GM23248 (cell line): ENCODE measurements around the gene THOC7. TPM values are rescaled to one million over a fixed set of nuclear protein-coding genes. Genes with fewer than 3 reads are reported as not detected.

ENCODE experiments used
- DNase-seq: peaks from one replicate; pipeline ENCODE4 v3.0.0-alpha.2; 2015
- H2AFZ ChIP-seq: fragments of 200-600 bp; sonication (generic); 2 replicates; pipeline ENCODE4 v1.6.1; 2016; ENCODE audit warnings: antibody characterized with exemption
- H3F3A ChIP-seq: fragments of 200-600 bp; sonication (generic); 2 replicates; pipeline ENCODE4 v1.6.1; 2016; ENCODE audit warnings: mild to moderate bottlenecking, antibody characterized with exemption, mixed run types; ENCODE audit not compliant: insufficient read depth
- H3K27ac ChIP-seq: fragments of 200-600 bp; sonication (generic); 2 replicates; pipeline ENCODE4 v1.5.1; 2016; ENCODE audit warnings: mild to moderate bottlenecking
- H3K27me3 ChIP-seq: fragments of 200-600 bp; sonication (generic); replicated peaks from 2 replicates; pipeline ENCODE4 v1.6.1; 2016; ENCODE audit warnings: mild to moderate bottlenecking; ENCODE audit not compliant: insufficient read depth
- H3K36me3 ChIP-seq: fragments of 200-600 bp; sonication (generic); 2 replicates; pipeline ENCODE4 v1.6.1; 2016; ENCODE audit warnings: low read depth, mild to moderate bottlenecking
- H3K4me1 ChIP-seq: fragments of 200-600 bp; sonication (generic); 2 replicates; pipeline ENCODE4 v1.6.1; 2016; ENCODE audit warnings: mild to moderate bottlenecking; ENCODE audit not compliant: insufficient read depth
- H3K4me2 ChIP-seq: fragments of 200-600 bp; sonication (generic); one replicate; pipeline ENCODE4 v1.6.1; 2016; ENCODE audit warnings: mild to moderate bottlenecking; ENCODE audit not compliant: unreplicated experiment
- H3K4me3 ChIP-seq: fragments of 200-600 bp; sonication (generic); 2 replicates; pipeline ENCODE4 v1.5.1; 2016; ENCODE audit warnings: mild to moderate bottlenecking
- H3K79me2 ChIP-seq: fragments of 200-600 bp; sonication (generic); 2 replicates; pipeline ENCODE4 v1.6.1; 2016; ENCODE audit warnings: mild to moderate bottlenecking; ENCODE audit not compliant: insufficient read depth
- H3K9ac ChIP-seq: fragments of 200-600 bp; sonication (generic); 2 replicates; pipeline ENCODE4 v1.6.1; 2016; ENCODE audit warnings: mild to moderate bottlenecking
- H3K9me2 ChIP-seq: fragments of 200-600 bp; sonication (generic); 2 replicates; pipeline ENCODE4 v1.6.1; 2016; ENCODE audit warnings: mixed run types, mild to moderate bottlenecking, moderate library complexity; ENCODE audit not compliant: insufficient read depth
- H3K9me3 ChIP-seq: fragments of 200-600 bp; sonication (generic); one replicate; pipeline ENCODE4 v1.6.1; 2017; ENCODE audit warnings: low read depth
- H4K20me1 ChIP-seq: fragments of 200-600 bp; sonication (generic); 2 replicates; pipeline ENCODE4 v1.6.0; 2016; ENCODE audit not compliant: insufficient read depth
- EZH2 ChIP-seq: fragments of 200-600 bp; sonication (generic); IDR thresholded peaks from 2 replicates; pipeline ENCODE4 v1.6.1; 2018; ENCODE audit warnings: antibody characterized with exemption, mild to moderate bottlenecking; ENCODE audit not compliant: insufficient read depth, poor library complexity, severe bottlenecking
- EZH2phosphoT487 ChIP-seq: fragments of 200-600 bp; sonication (generic); IDR thresholded peaks from 2 replicates; pipeline ENCODE4 v1.6.1; 2018; ENCODE audit warnings: antibody characterized with exemption, moderate library complexity, mild to moderate bottlenecking, low read depth; ENCODE audit not compliant: insufficient read depth
- WGBS, 2 experiments: methylation state at CpG; one replicate each; pipeline ENCODE4 v1.1.6; 2015 to 2017; ENCODE audit warnings: low lambda C conversion rate in 2 of 2, low coverage in 1 of 2; ENCODE audit errors: missing lambda C conversion rate in 2 of 2; 5-methylcytosine and 5-hydroxymethylcytosine counted together
- in situ Hi-C: fragments of 300-500 bp; cut with MboI; formaldehyde crosslinking; loops from 2 replicates; pipeline ENCODE4 v1.15.0; 2020
- polyA plus RNA-seq: library from polyadenylated mRNA; unstranded; fragments of >200 nt; fragmentation: Nextera tagmentation; extraction: Ambion mirVana; gene quantifications from 2 replicates; pipeline ENCODE4 v1.2.1, GENCODE V29; 2016
- total RNA-seq: library from RNA; depleted of rRNA; stranded (reverse); fragments of >200 nt; shearing (Covaris generic); gene quantifications from 2 replicates; pipeline ENCODE4 v1.2.3, GENCODE V29; 2014

Gene THOC7
- total and polyA plus RNA-seq, 2 experiments from 2014 or later, result 54.8 to 103 TPM

GRCh38 chr3:63896332-63897030 lies 32.9 kb upstream of the THOC7 start:
- Histone ChIP-seq H3K9ac (no peak overlapping the region), H2AFZ (no peak overlapping the region), H3F3A (0 out of 2 replicates have a peak, but pooled peaks cover 12% of the 10 kb centered on the region), H3K4me3 (no peak overlapping the region), H3K9me3 (no peaks in the 10 kb centered on the region), H3K27me3 (no peaks in the 10 kb centered on the region), H3K36me3 (peaks cover 9% of the 10 kb centered on the region; the same call in 1 of the 2 replicates), H4K20me1 (no peaks in the 10 kb centered on the region; the same call in 1 of the 2 replicates), H3K9me2 (no peaks in the 10 kb centered on the region), H3K27ac (no peak overlapping the region), H3K4me2 (no peak overlapping the region), H3K4me1 (peaks cover 9% of the 10 kb centered on the region), H3K79me2 (peaks cover 83% of the 10 kb centered on the region)
- TF ChIP-seq EZH2, result no peak
- no peak for TF ChIP-seq EZH2phosphoT487
- WGBS, 2 experiments, result 41 to 55% methylated on average over 1 of the region's 1 CpG
- in situ Hi-C loops, result no loop called here
- no peak for DNase-seq

GRCh38 chr3:63895422-63896189 lies 32.0 kb upstream of the THOC7 start:
- H3K4me2 ChIP-seq, result no peak overlapping the region
- H3K27me3 ChIP-seq, result no peaks in the 10 kb centered on the region
- no peaks in the 10 kb centered on the region for H3K9me3 ChIP-seq
- H3K36me3 ChIP-seq, result peaks cover 6% of the 10 kb centered on the region; the same call in 1 of the 2 replicates
- TF ChIP-seq EZH2, result no peak
- no peak for TF ChIP-seq EZH2phosphoT487
- no peak for DNase-seq
- H3K79me2 ChIP-seq, result peaks cover 81% of the 10 kb centered on the region
- H3K9ac ChIP-seq, result no peak overlapping the region
- H3K4me3 ChIP-seq, result no peak overlapping the region
- no peaks in the 10 kb centered on the region for H3K9me2 ChIP-seq
- H3K4me1 ChIP-seq, result peaks cover 9% of the 10 kb centered on the region
- H3K27ac ChIP-seq, result no peak overlapping the region
- 0 out of 2 replicates have a peak, but pooled peaks cover 12% of the 10 kb centered on the region for H3F3A ChIP-seq
- in situ Hi-C loops, result no loop called here
- H4K20me1 ChIP-seq, result no peaks in the 10 kb centered on the region; the same call in 1 of the 2 replicates
- no peak overlapping the region for H2AFZ ChIP-seq
- WGBS, 2 experiments, result 82 to 85% methylated on average over 5 of the region's 5 CpGs

- Histone ChIP-seq H3K9me2 (no peaks in the 10 kb centered on the region), H4K20me1 (peaks cover 7% of the 10 kb centered on the region), H3K4me3 (no peak overlapping the region), H3K4me2 (no peak overlapping the region), H3K27ac (no peak overlapping the region), H2AFZ (no peak overlapping the region), H3K9ac (no peak overlapping the region), H3F3A (0 out of 2 replicates have a peak, but pooled peaks cover 12% of the 10 kb centered on the region), H3K36me3 (no peaks in the 10 kb centered on the region), H3K4me1 (peaks cover 9% of the 10 kb centered on the region), H3K9me3 (no peaks in the 10 kb centered on the region), H3K27me3 (no peaks in the 10 kb centered on the region), H3K79me2 (peaks cover 95% of the 10 kb centered on the region)
- no peak for TF ChIP-seq EZH2
- TF ChIP-seq EZH2phosphoT487, result no peak
- 93 to 94% methylated on average over 1 of the region's 1 CpG for WGBS, 2 experiments
- no peak for DNase-seq
- in situ Hi-C loops, result no loop called here
These were observed 29.3 kb upstream of the THOC7 start for GRCh38 chr3:63892773-63893352.

GRCh38 chr3:63891518-63891917 lies 27.9 kb upstream of the THOC7 start:
- Histone ChIP-seq H3K4me1 (peaks cover 9% of the 10 kb centered on the region), H3K27me3 (no peaks in the 10 kb centered on the region), H3K4me2 (no peak overlapping the region), H3K9ac (no peak overlapping the region), H3K36me3 (no peaks in the 10 kb centered on the region), H3K4me3 (no peak overlapping the region), H3F3A (0 out of 2 replicates have a peak, but pooled peaks cover 2% of the 10 kb centered on the region), H3K9me2 (no peaks in the 10 kb centered on the region), H3K9me3 (no peaks in the 10 kb centered on the region), H3K79me2 (peaks cover 95% of the 10 kb centered on the region), H3K27ac (no peak overlapping the region), H4K20me1 (peaks cover 7% of the 10 kb centered on the region), H2AFZ (no peak overlapping the region)
- 96 to 98% methylated on average over 5 of the region's 5 CpGs for WGBS, 2 experiments
- in situ Hi-C loops, result no loop called here
- no peak for DNase-seq
- TF ChIP-seq EZH2 (no peak), EZH2phosphoT487 (no peak)
